ENCODE measurements around the gene USP6NL.

- no peak for TF ChIP-seq CTCF (conservative IDR thresholded peaks at IDR 0.05 in 1 of 2, IDR thresholded peaks at IDR 0.05 in 1 of 2; ENCODE audit: extremely low read depth in 1 of 2, insufficient read depth in 1 of 2, low read depth in 1 of 2, low read length in 2 of 2)
- no peak for TF ChIP-seq EZH2 (IDR thresholded peaks at IDR 0.05; ENCODE audit: borderline replicate concordance, low read length)
These were observed at the start of gene USP6NL for GRCh38 chr10:11611248-11612020.
